Measurements from ENCODE around the gene IFI44. TPM values are rescaled to one million over a fixed set of nuclear protein-coding genes. Genes with fewer than 3 reads are reported as not detected.

Gene IFI44
- total and polyA plus RNA-seq, 2 of the 13 experiments (the other 11 are each of a cell fraction or from before 2014, with no cell fraction given), result not detected

GRCh38 chr1:78624035-78624434 is 25.6 kb upstream of the IFI44 start:
- intact Hi-C loops (cut with micrococcal nuclease; ENCODE audit: unreplicated experiment), result no loop called here
- in situ Hi-C loops (cut with HindIII; ENCODE audit: extremely low pct_ligation_motif_present, low pct_unique_long_range_greater_than_20kb), result no loop called here

More at GRCh38 chr1:78624035-78624434, 25.6 kb upstream of the IFI44 start:
- H3K4me1 ChIP-seq (ENCODE audit: insufficient read depth, low read length), result no peaks in the 10 kb centered on the region
- H2AFZ ChIP-seq (ENCODE audit: low read length), result no peak overlapping the region
- ChIA-PET POLR2A (no interaction called here), CTCF (ENCODE audit: low intra/inter-chr PET ratio, low total read pairs) (no interaction called here)
- H3K9ac ChIP-seq (ENCODE audit: insufficient read depth, low read depth, low read length), result no peak overlapping the region
- WGBS (ENCODE audit: low lambda C conversion rate), result 8% methylated on average over 7 of the region's 7 CpGs
- H3K4me3 ChIP-seq (replicated peaks in 1 of 3; ENCODE audit: insufficient read depth in 1 of 3, low read depth in 2 of 3, low read length in 3 of 3), result no peak overlapping the region
- H3K36me3 ChIP-seq (replicated peaks in 1 of 2; ENCODE audit: control insufficient read depth in 1 of 2, insufficient read depth in 2 of 2, low read length in 2 of 2), result no peaks in the 10 kb centered on the region
- 0 out of 5 replicates have a peak, but pooled peaks cover 0 to 1% of the 10 kb centered on the region in 2 experiments for H3K27me3 ChIP-seq (ENCODE audit: control insufficient read depth in 1 of 2, insufficient read depth in 2 of 2, low read length in 2 of 2)
- H3K79me2 ChIP-seq (ENCODE audit: insufficient read depth, low read length), result no peaks in the 10 kb centered on the region
- H4K20me1 ChIP-seq (ENCODE audit: insufficient read depth, low read length), result no peaks in the 10 kb centered on the region
- TF ChIP-seq FOXK1 (CRISPR knock-in tag; IDR thresholded peaks at IDR 0.05; ENCODE audit: borderline replicate concordance, low read depth), result no peak
- no peak for TF ChIP-seq IRF2 (CRISPR knock-in tag; IDR thresholded peaks at IDR 0.05)
- TF ChIP-seq ZFP1 (CRISPR knock-in tag; IDR thresholded peaks at IDR 0.05), result no peak
- TF ChIP-seq SMC3 (IDR thresholded peaks at IDR 0.05; ENCODE audit: low read length), result no peak
- no peak for TF ChIP-seq SKIL (CRISPR knock-in tag; IDR thresholded peaks at IDR 0.05; ENCODE audit: borderline replicate concordance)
- TF ChIP-seq ZNF12 (CRISPR knock-in tag; IDR thresholded peaks at IDR 0.05), result no peak
- no peak for TF ChIP-seq ZNF580 (CRISPR knock-in tag; IDR thresholded peaks at IDR 0.05; ENCODE audit: borderline replicate concordance, low read depth)
- TF ChIP-seq BORCS8-MEF2B (CRISPR knock-in tag; IDR thresholded peaks at IDR 0.05), result no peak
- TF ChIP-seq THAP11 (CRISPR knock-in tag; IDR thresholded peaks at IDR 0.05), result no peak
- no peak for TF ChIP-seq NFYC (CRISPR knock-in tag; IDR thresholded peaks at IDR 0.05)
- TF ChIP-seq MTF1 (CRISPR knock-in tag; IDR thresholded peaks at IDR 0.05), result no peak
- TF ChIP-seq TOE1 (CRISPR knock-in tag; IDR thresholded peaks at IDR 0.05), result no peak
- TF ChIP-seq MIXL1 (CRISPR knock-in tag; IDR thresholded peaks at IDR 0.05), result no peak
- no peak for TF ChIP-seq ZNF556 (CRISPR knock-in tag; IDR thresholded peaks at IDR 0.05; ENCODE audit: borderline replicate concordance)
- TF ChIP-seq PHB2 (IDR thresholded peaks at IDR 0.05; ENCODE audit: partially characterized antibody), result no peak
- no peak for TF ChIP-seq ZNF253 (CRISPR knock-in tag; IDR thresholded peaks at IDR 0.05; ENCODE audit: borderline replicate concordance)
- no peak for TF ChIP-seq PRDM15 (CRISPR knock-in tag; IDR thresholded peaks at IDR 0.05)
- no peak for TF ChIP-seq ZNF574 (CRISPR knock-in tag; IDR thresholded peaks at IDR 0.05)
- FAIRE-seq (no peak), ATAC-seq (no peak), DNase-seq (ENCODE audit: low spot score) (no peak)
- H3K4me2 ChIP-seq (ENCODE audit: low read depth, low read length), result no peak overlapping the region
- no TSS peak for BruUV-seq (replicated peaks)
- H3K9me3 ChIP-seq (ENCODE audit: low read length), result no peaks in the 10 kb centered on the region
- no peak overlapping the region for H3K27ac ChIP-seq (ENCODE audit: extremely low read length, insufficient read depth, low read length)

All from HepG2 (cell line).